ENCODE data around the gene SEMA3C. TPM values are rescaled to one million over a fixed set of nuclear protein-coding genes. Genes with fewer than 3 reads are reported as not detected.

Gene SEMA3C
- total RNA-seq, 2 experiments from 2014 or later: not detected

- CTCF ChIA-PET: interaction anchor here (0.6 kb wide), 1 partner anchor 325 kb away, joined by 3 read pairs; no protein-coding TSS in a partner anchor
- intact Hi-C loops (cut with micrococcal nuclease): no loop called here
- Mint-ChIP-seq H3K9me3 (no peaks in the 10 kb centered on the region), H3K4me3 (no peak overlapping the region), H3K36me3 (no peaks in the 10 kb centered on the region), H3K27me3 (no peaks in the 10 kb centered on the region), H3K27ac (no peak overlapping the region), H3K4me1 (ENCODE audit: low read depth) (no peaks in the 10 kb centered on the region)
- DNase-seq: no peak
- POLR2A ChIA-PET: no interaction called here
Measured at GRCh38 chr7:80832006-80832405, 86.8 kb downstream of the SEMA3C start.

GRCh38 chr7:80830584-80831285 is 88.1 kb downstream of the SEMA3C start:
- H3K27ac Mint-ChIP-seq: no peak overlapping the region
- CTCF ChIA-PET: no interaction called here
- H3K4me3 Mint-ChIP-seq: no peak overlapping the region
- no peaks in the 10 kb centered on the region for H3K4me1 Mint-ChIP-seq (ENCODE audit: low read depth)
- no peaks in the 10 kb centered on the region for H3K36me3 Mint-ChIP-seq
- no peaks in the 10 kb centered on the region for H3K9me3 Mint-ChIP-seq
- POLR2A ChIA-PET: no interaction called here
- no peak for DNase-seq
- H3K27me3 Mint-ChIP-seq: no peaks in the 10 kb centered on the region
- intact Hi-C loops (cut with micrococcal nuclease): no loop called here

- POLR2A ChIA-PET: no interaction called here
- no peak for DNase-seq
- intact Hi-C loops (cut with micrococcal nuclease): no loop called here
- Mint-ChIP-seq H3K4me1 (ENCODE audit: low read depth) (no peaks in the 10 kb centered on the region), H3K27ac (no peak overlapping the region), H3K27me3 (no peaks in the 10 kb centered on the region), H3K4me3 (no peak overlapping the region), H3K9me3 (no peaks in the 10 kb centered on the region), H3K36me3 (no peaks in the 10 kb centered on the region)
- CTCF ChIA-PET: no interaction called here
Measured at GRCh38 chr7:80830010-80830409, 88.8 kb downstream of the SEMA3C start.

GRCh38 chr7:80829527-80829926 is 89.3 kb downstream of the SEMA3C start:
- no peak for DNase-seq
- Mint-ChIP-seq H3K9me3 (no peaks in the 10 kb centered on the region), H3K27me3 (no peaks in the 10 kb centered on the region), H3K27ac (no peak overlapping the region), H3K4me1 (ENCODE audit: low read depth) (no peaks in the 10 kb centered on the region), H3K36me3 (no peaks in the 10 kb centered on the region), H3K4me3 (no peak overlapping the region)
- ChIA-PET POLR2A (no interaction called here), CTCF (no interaction called here)
- intact Hi-C loops (cut with micrococcal nuclease): no loop called here

- intact Hi-C loops (cut with micrococcal nuclease): no loop called here
- Mint-ChIP-seq H3K9me3 (no peaks in the 10 kb centered on the region), H3K4me3 (no peak overlapping the region), H3K36me3 (no peaks in the 10 kb centered on the region), H3K27me3 (no peaks in the 10 kb centered on the region), H3K27ac (no peak overlapping the region), H3K4me1 (ENCODE audit: low read depth) (no peaks in the 10 kb centered on the region)
- ChIA-PET CTCF (interaction anchor here (0.6 kb wide), 1 partner anchor 248 kb away, joined by 4 read pairs; no protein-coding TSS in a partner anchor), POLR2A (no interaction called here)
- no peak for DNase-seq
Measured at GRCh38 chr7:80827239-80827633, 91.6 kb downstream of the SEMA3C start.

- Mint-ChIP-seq H3K9me3 (no peaks in the 10 kb centered on the region), H3K4me1 (ENCODE audit: low read depth) (no peaks in the 10 kb centered on the region), H3K27me3 (no peaks in the 10 kb centered on the region), H3K36me3 (no peaks in the 10 kb centered on the region), H3K27ac (no peak overlapping the region), H3K4me3 (no peak overlapping the region)
- DNase-seq: no peak
- CTCF ChIA-PET: interaction anchor here (0.6 kb wide), 1 partner anchor 249 kb away, joined by 4 read pairs; no protein-coding TSS in a partner anchor
- intact Hi-C loops (cut with micrococcal nuclease): no loop called here
- POLR2A ChIA-PET: no interaction called here
Measured at GRCh38 chr7:80826520-80827238, 92.2 kb downstream of the SEMA3C start.

GRCh38 chr7:80825499-80825898 is 93.4 kb downstream of the SEMA3C start:
- H3K27ac Mint-ChIP-seq: no peak overlapping the region
- ChIA-PET POLR2A (no interaction called here), CTCF (no interaction called here)
- no peak for DNase-seq
- H3K36me3 Mint-ChIP-seq: no peaks in the 10 kb centered on the region
- H3K9me3 Mint-ChIP-seq: no peaks in the 10 kb centered on the region
- H3K4me3 Mint-ChIP-seq: no peak overlapping the region
- H3K27me3 Mint-ChIP-seq: no peaks in the 10 kb centered on the region
- no peaks in the 10 kb centered on the region for H3K4me1 Mint-ChIP-seq (ENCODE audit: low read depth)
- intact Hi-C loops (cut with micrococcal nuclease): no loop called here

- intact Hi-C loops (cut with micrococcal nuclease): no loop called here
- Mint-ChIP-seq H3K36me3 (no peaks in the 10 kb centered on the region), H3K27ac (no peak overlapping the region), H3K4me1 (ENCODE audit: low read depth) (no peaks in the 10 kb centered on the region), H3K4me3 (no peak overlapping the region), H3K9me3 (no peaks in the 10 kb centered on the region), H3K27me3 (no peaks in the 10 kb centered on the region)
- no peak for DNase-seq
- ChIA-PET CTCF (no interaction called here), POLR2A (no interaction called here)
Measured at GRCh38 chr7:80824253-80824652, 94.6 kb downstream of the SEMA3C start.

- Mint-ChIP-seq H3K4me1 (ENCODE audit: low read depth) (no peaks in the 10 kb centered on the region), H3K4me3 (no peak overlapping the region), H3K27me3 (no peaks in the 10 kb centered on the region), H3K9me3 (no peaks in the 10 kb centered on the region), H3K27ac (no peak overlapping the region), H3K36me3 (no peaks in the 10 kb centered on the region)
- intact Hi-C loops (cut with micrococcal nuclease): no loop called here
- ChIA-PET CTCF (no interaction called here), POLR2A (no interaction called here)
- DNase-seq: no peak
Measured at GRCh38 chr7:80823057-80823456, 95.8 kb downstream of the SEMA3C start.

- Mint-ChIP-seq H3K9me3 (no peaks in the 10 kb centered on the region), H3K36me3 (no peaks in the 10 kb centered on the region), H3K27ac (no peak overlapping the region), H3K4me3 (no peak overlapping the region), H3K27me3 (no peaks in the 10 kb centered on the region), H3K4me1 (ENCODE audit: low read depth) (no peaks in the 10 kb centered on the region)
- ChIA-PET POLR2A (no interaction called here), CTCF (no interaction called here)
- intact Hi-C loops (cut with micrococcal nuclease): no loop called here
- no peak for DNase-seq
Measured at GRCh38 chr7:80821771-80822319, 97.0 kb downstream of the SEMA3C start.

- Mint-ChIP-seq H3K4me3 (no peak overlapping the region), H3K4me1 (ENCODE audit: low read depth) (no peaks in the 10 kb centered on the region), H3K27me3 (no peaks in the 10 kb centered on the region), H3K36me3 (no peaks in the 10 kb centered on the region), H3K9me3 (peaks cover 12% of the 10 kb centered on the region), H3K27ac (no peak overlapping the region)
- ChIA-PET CTCF (no interaction called here), POLR2A (no interaction called here)
- DNase-seq: no peak
- intact Hi-C loops (cut with micrococcal nuclease): no loop called here
Measured at GRCh38 chr7:80819503-80819902, 99.3 kb downstream of the SEMA3C start.

GRCh38 chr7:80818181-80818580 is 100.7 kb downstream of the SEMA3C start:
- ChIA-PET CTCF (no interaction called here), POLR2A (no interaction called here)
- Mint-ChIP-seq H3K4me1 (ENCODE audit: low read depth) (no peaks in the 10 kb centered on the region), H3K27ac (no peak overlapping the region), H3K27me3 (no peaks in the 10 kb centered on the region), H3K36me3 (no peaks in the 10 kb centered on the region), H3K4me3 (no peak overlapping the region), H3K9me3 (peaks cover 21% of the 10 kb centered on the region)
- no peak for DNase-seq
- intact Hi-C loops (cut with micrococcal nuclease): no loop called here

GRCh38 chr7:80816806-80817205 is 102.0 kb downstream of the SEMA3C start:
- H3K4me3 Mint-ChIP-seq: no peak overlapping the region
- no peaks in the 10 kb centered on the region for H3K27me3 Mint-ChIP-seq
- intact Hi-C loops (cut with micrococcal nuclease): no loop called here
- H3K27ac Mint-ChIP-seq: no peak overlapping the region
- POLR2A ChIA-PET: no interaction called here
- no peaks in the 10 kb centered on the region for H3K4me1 Mint-ChIP-seq (ENCODE audit: low read depth)
- CTCF ChIA-PET: no interaction called here
- peaks cover 25% of the 10 kb centered on the region for H3K9me3 Mint-ChIP-seq
- H3K36me3 Mint-ChIP-seq: no peaks in the 10 kb centered on the region
- no peak for DNase-seq

All from activated CD4-positive, alpha-beta memory T cell treated with anti-CD3 and anti-CD28 coated beads for 36 hours (primary cell).